Amniotic epithelial cell (primary cell): ENCODE results near the gene TNRC6A.
"Not testable (repeated sequence)": the region's sequence is repeated elsewhere in the genome, so short reads cannot be mapped to it uniquely, and the experiment has no call there.

ENCODE experiments used
- DNase-seq: peaks from one replicate; pipeline ENCODE4 v3.0.0-alpha.2; 2010; ENCODE audit warnings: low read depth

TNRC6A gene

DNA sequence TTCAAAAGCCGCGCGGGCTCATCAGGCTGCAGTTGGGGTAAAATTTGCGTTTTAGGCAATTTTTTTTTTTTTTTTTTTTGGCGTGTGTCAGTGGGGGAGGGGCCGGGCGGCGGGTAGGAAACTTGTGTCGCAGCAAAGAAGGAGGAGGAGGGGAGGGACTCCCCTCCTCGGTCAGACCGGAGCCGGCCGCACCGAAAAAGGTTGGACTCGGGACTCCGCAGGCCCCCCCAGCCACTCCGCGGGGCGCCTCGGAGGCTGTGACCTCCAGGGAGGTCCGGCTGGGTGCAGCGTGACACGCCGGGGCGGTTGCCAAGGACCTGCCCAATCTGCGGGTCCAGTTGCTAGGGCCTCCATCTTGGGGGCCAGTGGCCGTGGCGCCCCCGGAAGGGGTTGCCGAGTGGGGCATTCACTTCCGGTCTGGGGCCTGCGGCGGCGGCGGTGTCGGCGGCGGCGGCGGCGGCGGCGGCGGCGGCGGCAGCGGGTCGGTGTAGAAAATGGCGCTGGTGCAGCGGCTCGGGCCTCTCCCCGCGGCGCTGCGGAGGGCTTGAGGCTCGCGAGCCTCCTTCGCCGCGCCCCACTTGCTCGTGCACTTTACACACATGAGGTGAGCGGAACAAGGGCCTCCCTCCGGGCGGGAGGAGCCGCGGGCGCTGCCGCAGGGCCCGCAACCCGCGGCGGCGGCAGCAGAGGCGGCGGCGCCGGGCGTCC is at the start of gene TNRC6A:
Gene TNRC6A (plus strand): TSS at position 409 of the 708 bp plus-strand sequence. CDS start 191 bp downstream, at position 600.
- peak; percentile 85 for DNase-seq

DNA sequence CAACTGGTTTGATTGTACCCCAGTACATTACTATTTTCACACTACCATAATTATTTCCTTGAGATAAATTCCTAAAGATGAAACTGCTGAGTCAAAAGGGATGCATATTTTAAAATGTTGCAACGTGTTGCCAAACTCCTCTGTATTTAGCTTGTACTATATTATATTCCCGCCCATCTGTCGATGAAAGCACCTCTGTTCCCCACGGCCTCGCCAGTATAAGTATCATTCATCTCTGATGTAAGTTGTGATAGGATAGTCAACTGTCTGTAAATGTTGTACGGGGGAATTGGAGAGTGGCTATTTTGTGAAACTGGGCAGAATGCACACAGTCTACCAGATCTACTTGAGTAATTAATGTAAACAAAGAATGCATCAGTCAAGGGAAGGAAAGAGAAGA is 47.7 kb upstream of the TNRC6A start:
- peak; percentile 81 for DNase-seq

DNA sequence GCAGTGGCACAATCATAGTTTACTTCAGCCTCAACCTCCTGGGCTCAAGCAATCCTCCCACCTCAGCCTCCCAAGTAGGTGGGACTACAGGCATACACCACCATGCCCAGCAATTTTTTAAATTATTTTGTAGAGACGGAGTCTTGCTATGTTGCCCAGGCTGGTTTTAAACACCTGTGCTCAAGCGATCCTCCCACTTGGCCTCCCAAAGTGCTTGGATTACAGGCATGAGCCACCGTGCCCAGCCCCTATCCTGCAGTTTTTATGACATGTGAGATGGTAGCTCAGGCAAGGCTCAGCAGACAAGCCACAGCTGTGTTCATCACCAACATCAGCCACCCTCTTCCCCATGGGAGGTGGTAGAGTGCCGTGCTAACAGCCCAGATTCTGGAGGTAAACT is 46.2 kb upstream of the TNRC6A start:
- DNase-seq = no peak

GRCh38 chr16:24683847-24684493 is 45.5 kb upstream of the TNRC6A start:
- no peak for DNase-seq

DNA sequence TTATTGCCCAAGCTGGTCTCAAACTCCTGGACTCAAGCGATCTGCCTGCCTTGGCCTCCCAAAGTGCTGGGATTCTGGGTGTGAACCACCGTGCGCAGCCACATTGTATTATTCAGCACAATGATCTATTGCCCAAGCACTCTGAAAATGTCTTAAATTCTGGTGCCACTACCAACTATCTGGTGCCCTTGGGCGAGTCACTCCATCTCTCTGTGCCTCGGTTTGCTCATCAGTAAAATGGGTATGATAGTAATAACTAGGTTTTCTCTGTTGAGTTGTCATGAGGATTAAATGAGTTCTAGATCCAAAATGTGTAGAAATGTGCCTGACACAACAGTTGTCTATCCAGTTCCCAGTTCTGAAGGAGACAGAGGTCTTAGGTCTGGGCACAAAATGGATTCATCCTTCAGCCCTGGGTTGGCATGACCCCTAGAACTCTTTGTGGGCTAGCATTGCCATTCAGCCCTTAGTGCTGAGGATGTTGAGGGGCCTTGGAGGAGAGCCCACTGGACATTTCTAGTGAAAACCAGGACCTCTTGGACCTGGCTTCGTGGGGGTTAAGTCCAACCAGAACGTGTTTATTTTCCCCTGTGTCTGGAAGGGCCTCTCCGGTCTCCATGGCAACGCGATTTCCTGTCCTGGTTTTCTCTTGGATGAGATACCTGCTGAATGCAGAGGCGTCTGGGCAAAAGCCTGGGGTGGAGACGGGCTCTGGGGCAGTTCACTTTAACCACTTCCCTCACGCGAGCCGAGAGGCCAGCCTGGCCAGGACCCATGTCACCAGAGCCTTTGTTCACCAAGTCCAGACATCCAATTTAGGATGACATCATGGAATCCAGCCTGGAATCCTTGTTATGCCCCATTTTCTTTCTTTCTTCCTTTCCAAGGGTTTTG is 43.7 kb upstream of the TNRC6A start:
- DNase-seq = peak; percentile 92

GRCh38 chr16:24686678-24687077 is 42.8 kb upstream of the TNRC6A start:
- no peak for DNase-seq

DNA sequence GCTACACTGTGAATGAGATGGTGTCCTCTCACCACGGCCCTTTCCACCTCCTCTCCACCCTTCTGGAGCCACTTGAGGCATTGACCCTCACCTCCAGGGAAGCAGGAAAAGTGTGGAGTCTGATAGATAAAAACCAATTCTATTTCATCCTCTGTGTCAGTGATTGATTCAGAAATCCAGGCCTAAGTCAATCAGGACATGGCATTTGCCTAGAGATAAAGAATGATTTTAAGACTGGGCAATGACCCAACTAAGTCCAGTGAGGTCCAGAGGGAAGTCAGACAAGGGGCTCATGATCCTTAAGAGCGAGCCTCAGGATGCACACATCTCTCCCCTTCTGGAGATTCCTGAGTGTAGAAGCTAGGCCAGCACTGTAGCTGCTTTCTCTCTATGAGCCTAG is 41.1 kb upstream of the TNRC6A start:
- DNase-seq = no peak

GRCh38 chr16:24689128-24689527 is 40.3 kb upstream of the TNRC6A start:
- peak; percentile 63 for DNase-seq

GRCh38 chr16:24692854-24693253 is 36.6 kb upstream of the TNRC6A start:
- no peak for DNase-seq

GRCh38 chr16:24694931-24695330 is 34.5 kb upstream of the TNRC6A start:
- no peak for DNase-seq

GRCh38 chr16:24696699-24697098 is 32.8 kb upstream of the TNRC6A start:
- no peak for DNase-seq

- DNase-seq = no peak
Observed at GRCh38 chr16:24698308-24698707, 31.1 kb upstream of the TNRC6A start.

DNA sequence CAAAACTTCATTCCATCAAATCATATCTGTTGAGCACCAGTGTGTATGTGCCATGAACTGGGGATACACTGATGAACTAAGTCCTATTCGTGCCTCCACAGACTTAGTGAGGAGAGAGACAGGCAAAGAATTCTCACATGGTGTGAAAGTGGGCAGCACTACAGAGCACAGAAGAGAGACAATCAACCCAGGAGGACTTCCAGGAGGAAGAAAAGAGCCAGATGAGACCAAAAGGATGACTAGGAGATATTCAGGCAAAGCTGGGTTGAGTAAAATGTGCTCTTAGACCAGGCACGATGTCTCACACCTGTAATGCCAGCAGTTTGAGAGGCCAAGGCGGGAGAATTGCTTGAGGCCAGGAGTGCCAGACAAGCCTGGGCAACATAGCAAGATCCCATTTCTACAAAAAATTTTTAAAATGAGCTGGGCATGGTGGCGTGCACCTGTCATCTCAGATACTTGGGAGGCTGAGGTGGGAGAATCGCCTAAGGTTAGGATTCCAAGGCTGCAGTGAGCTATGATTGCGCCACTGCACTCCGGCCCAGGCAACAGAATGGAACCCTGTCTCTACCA is 30.2 kb upstream of the TNRC6A start:
- no peak for DNase-seq

DNA sequence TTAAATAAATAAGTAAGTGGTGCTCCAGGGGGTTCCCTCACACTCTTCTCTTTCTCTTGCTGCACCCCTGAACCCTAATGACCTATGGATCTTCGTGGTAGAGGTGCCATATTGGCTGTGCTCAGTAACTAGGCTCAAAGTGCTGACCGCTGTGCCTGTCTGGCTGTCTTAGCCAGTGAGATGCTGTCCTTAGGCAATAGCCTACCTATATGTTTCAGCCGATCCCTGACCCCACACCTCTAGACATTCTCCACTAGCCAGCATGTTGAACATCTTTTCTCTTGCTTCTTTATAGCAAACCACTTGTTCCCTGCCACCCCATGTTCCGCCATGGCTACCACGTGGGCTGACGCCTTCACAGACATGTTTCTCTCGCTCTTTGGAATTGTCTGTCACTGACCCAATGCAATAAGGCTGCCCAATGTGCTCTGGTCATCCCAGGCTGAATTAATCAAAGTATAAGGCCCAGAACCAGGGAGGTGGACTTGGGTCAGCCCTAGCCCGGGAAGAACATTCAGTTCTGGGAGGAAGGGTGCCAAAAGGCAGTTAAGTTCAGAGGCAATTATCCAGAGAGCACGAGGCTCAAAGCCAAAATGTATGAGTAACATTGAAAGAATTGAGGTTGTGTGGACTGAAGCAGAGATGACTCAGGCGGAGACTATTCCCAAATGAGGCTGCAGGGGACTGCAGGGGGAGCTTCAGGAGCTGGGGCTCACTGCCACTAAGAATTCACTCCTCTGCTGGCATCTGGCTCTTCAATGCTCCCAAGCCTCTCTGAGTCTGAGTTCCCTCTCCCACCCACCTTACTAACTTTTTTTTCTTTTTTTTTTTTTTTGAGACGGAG is 28.7 kb upstream of the TNRC6A start:
- peak; percentile 96 for DNase-seq

DNA sequence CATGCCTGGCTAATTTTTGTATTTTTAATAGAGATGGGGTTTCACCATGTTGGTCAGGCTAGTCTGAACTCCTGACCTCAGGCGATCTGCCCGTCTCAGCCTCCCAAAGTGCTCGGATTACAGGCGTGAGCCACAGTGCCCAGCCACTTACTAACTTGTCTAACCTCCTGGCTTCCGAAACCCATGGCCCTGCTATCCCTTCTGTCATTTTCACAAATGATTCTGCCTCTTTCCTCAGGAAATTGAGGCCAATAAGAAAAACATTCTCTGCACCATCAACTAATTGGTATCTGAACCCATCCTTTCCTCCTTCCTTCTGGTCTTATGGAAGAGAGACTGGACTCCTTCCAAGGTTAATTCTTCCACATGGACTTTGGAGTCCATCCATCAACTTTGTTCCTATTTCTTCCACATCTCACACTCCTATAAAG is 27.9 kb upstream of the TNRC6A start:
- peak; percentile 45 for DNase-seq

DNA sequence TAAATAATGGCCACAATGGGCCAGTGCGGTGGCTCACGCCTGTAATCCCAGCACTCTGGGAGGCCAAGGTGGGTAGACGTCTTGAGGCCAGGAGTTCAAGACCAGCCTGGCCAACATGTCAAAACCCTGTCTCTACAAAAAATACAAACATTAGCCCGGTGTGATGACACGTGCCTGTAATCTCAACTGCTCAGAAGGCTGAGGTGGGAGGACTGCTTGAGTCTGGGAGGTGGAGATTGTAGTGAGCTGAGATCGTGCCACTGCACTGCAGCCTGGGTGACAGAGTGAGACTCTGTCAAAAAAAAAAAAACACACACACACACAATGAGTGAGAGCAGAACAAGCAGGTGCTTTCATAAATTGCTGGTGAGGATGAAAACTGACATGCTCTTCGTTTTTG is 21.7 kb upstream of the TNRC6A start:
- not testable (repeated sequence) for DNase-seq

GRCh38 chr16:24713379-24713778 is 16.1 kb upstream of the TNRC6A start:
- DNase-seq = no peak

DNA sequence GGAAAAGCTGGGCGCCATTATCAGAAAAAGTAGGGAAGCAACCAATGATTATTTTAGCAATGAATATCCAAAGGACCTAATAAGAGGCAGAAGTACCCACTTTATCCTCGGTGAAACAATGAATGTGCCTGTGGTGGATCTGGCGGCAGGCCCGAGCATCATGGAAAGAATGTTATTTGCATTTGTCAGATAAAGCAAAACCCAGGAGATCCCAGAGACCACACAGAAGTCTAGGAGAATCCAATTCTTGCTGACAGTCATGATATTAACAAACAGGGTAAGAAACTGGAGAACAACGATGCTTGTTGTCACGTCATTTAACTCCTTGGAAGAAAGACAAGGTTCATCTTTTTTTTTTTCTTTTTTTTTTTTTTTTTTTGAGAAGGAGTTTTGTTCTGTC is 12.0 kb upstream of the TNRC6A start:
- DNase-seq = peak; percentile 82

- DNase-seq = no peak
Observed at GRCh38 chr16:24718967-24719521, 10.4 kb upstream of the TNRC6A start.

DNA sequence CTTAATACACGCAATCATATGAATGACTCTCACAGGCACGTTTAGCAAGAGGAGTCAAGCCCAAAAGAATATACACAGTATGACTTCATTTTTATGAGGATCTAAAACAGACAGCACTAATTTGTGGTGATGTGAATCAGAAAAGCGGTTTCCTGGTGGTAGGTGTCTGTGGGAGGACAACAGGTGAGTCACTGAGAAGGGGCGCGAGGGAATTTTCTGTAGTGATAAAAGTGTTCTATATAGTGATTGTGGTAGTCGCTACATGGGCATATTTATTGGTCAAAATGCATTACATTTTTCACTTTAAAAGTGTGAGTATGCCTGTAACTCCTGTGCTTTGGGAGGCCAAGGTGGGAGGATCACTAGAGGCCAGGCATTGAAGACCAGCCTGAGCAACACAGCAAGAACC is 7.6 kb upstream of the TNRC6A start:
- DNase-seq = peak; percentile 34

GRCh38 chr16:24723663-24724062 is 5.8 kb upstream of the TNRC6A start:
- DNase-seq = no peak
